K562 (cell line): ENCODE measurements around the gene AQP6. TPM values are rescaled to one million over a fixed set of nuclear protein-coding genes. Genes with fewer than 3 reads are reported as not detected.

ENCODE experiments used
- ATF1 ChIP-seq, 2 experiments: fragments of 450-650 bp in 1 of 2; IDR thresholded peaks; 2 replicates each; pipeline ENCODE4 v1.6.1; 2016; ENCODE audit warnings: missing compliant biosample characterization in 1 of 2, missing genetic modification characterization in 1 of 2
- CBFB ChIP-seq: sonication (generic); formaldehyde crosslinking; IDR thresholded peaks from 2 replicates; pipeline ENCODE4 v1.4.0; 2020; ENCODE audit warnings: mild to moderate bottlenecking, missing genetic modification reagents
- EZH2 ChIP-seq: IDR thresholded peaks from 2 replicates; pipeline ENCODE4 v1.6.1; 2012; ENCODE audit warnings: low read depth, mild to moderate bottlenecking, inconsistent platforms, low read length, borderline replicate concordance
- GATA2 ChIP-seq: sonication (generic); formaldehyde crosslinking; IDR thresholded peaks from 2 replicates; pipeline ENCODE4 v1.4.0; 2020; ENCODE audit warnings: mild to moderate bottlenecking, missing genetic modification reagents
- KAT8 ChIP-seq: fragments of 450-650 bp; IDR thresholded peaks from 2 replicates; pipeline ENCODE4 v1.6.1; 2016; ENCODE audit warnings: low read depth, mild to moderate bottlenecking
- KLF1 ChIP-seq: fragments of 450-650 bp; IDR thresholded peaks from 2 replicates; pipeline ENCODE4 v1.6.1; 2016; ENCODE audit warnings: missing genetic modification characterization, missing compliant biosample characterization
- NCOA6 ChIP-seq: fragments of 450-650 bp; IDR thresholded peaks from 2 replicates; pipeline ENCODE4 v1.6.1; 2017; ENCODE audit warnings: mild to moderate bottlenecking
- RB1 ChIP-seq: fragments of 450-650 bp; IDR thresholded peaks from 2 replicates; pipeline ENCODE4 v1.6.1; 2017; ENCODE audit warnings: low read depth, mild to moderate bottlenecking
- RBBP5 ChIP-seq: fragments of 200-600 bp; sonication (generic); IDR thresholded peaks from 2 replicates; pipeline ENCODE4 v1.6.1; 2012; ENCODE audit warnings: borderline replicate concordance, mild to moderate bottlenecking, low read length, control low read depth, inconsistent platforms; ENCODE audit not compliant: insufficient read depth, poor library complexity, severe bottlenecking
- SETDB1 ChIP-seq: IDR thresholded peaks from one replicate; pipeline ENCODE4 v1.6.1; 2012; ENCODE audit warnings: low read length, control low read depth, inconsistent platforms
- SMARCA5 ChIP-seq: fragments of 450-650 bp; IDR thresholded peaks from 2 replicates; pipeline ENCODE4 v1.6.1; 2016
- SRSF7 ChIP-seq: fragments of 200-400 bp; formaldehyde crosslinking; optimal IDR thresholded peaks from 2 replicates; pipeline ENCODE3; 2017; ENCODE audit warnings: mild to moderate bottlenecking, low read depth, low read length
- TBL1XR1 ChIP-seq, 2 experiments: IDR thresholded peaks; 2 replicates each; pipeline ENCODE4 v1.6.1; 2012; ENCODE audit warnings: improper control_type of control experiment in 2 of 2, low read length in 2 of 2, mild to moderate bottlenecking in 1 of 2
- ZNF124 ChIP-seq: sonication (generic); formaldehyde crosslinking; IDR thresholded peaks from 2 replicates; pipeline ENCODE4 v1.8.1; 2022; ENCODE audit warnings: missing genetic modification reagents
- ZNF696 ChIP-seq: fragments of 250-450 bp; sonication (Bioruptor Pico); conservative IDR thresholded peaks from 2 replicates; pipeline ENCODE4 v1.4.0; 2020; ENCODE audit warnings: mild to moderate bottlenecking, moderate library complexity
- ZNF764 ChIP-seq: fragments of 250-450 bp; sonication (Bioruptor Pico); IDR thresholded peaks from 2 replicates; pipeline ENCODE4 v1.4.0; 2020; ENCODE audit warnings: low read depth, mild to moderate bottlenecking, moderate library complexity
- polyA plus RNA-seq, 8 experiments: library from polyadenylated mRNA; depleted of rRNA in 4 of 8; stranded (reverse) in 5 of 8; unstranded in 3 of 8; fragments of >200 nt; fragmentation: Nextera tagmentation in 2 of 8; fragmentation: Illumina TruSeq in 1 of 8; extraction: Ambion mirVana in 2 of 8; extraction: Trizol in 1 of 8; gene quantifications; 2 replicates each; pipeline versions ENCODE4 v1.2.1 to v1.2.3, GENCODE V29; 2011 to 2014; ENCODE audit warnings: inconsistent platforms in 1 of 8, missing spikeins in 1 of 8
- total RNA-seq, 7 experiments: library from RNA; depleted of rRNA in 6 of 7; stranded (reverse); fragments of >200 nt in 6 of 7; fragmentation: Illumina TruSeq in 2 of 7; extraction: Trizol in 2 of 7; gene quantifications; 2 replicates each; pipeline versions ENCODE4 v1.2.1 to v1.2.3, GENCODE V29; 2011 to 2021; ENCODE audit warnings: low replicate concordance in 1 of 7
- TF ChIP-seq, protein P1 (sequence below), 2 experiments: IDR thresholded peaks; 2 replicates each; pipeline ENCODE4 v1.6.1; 2011; ENCODE audit warnings: borderline replicate concordance in 1 of 2, control low read depth in 1 of 2, low read depth in 1 of 2, low read length in 1 of 2, mild to moderate bottlenecking in 1 of 2, mixed read lengths in 1 of 2, moderate library complexity in 1 of 2; ENCODE audit not compliant: insufficient read depth in 1 of 2, insufficient read length in 1 of 2, poor library complexity in 1 of 2, severe bottlenecking in 1 of 2; ENCODE audit errors: extremely low read depth in 1 of 2
- TF ChIP-seq, protein P2 (sequence below): sonication (generic); formaldehyde crosslinking; IDR thresholded peaks from 2 replicates; pipeline ENCODE4 v1.8.1; 2023; ENCODE audit warnings: mild to moderate bottlenecking, missing genetic modification reagents
- TF ChIP-seq, protein P3 (sequence below): IDR thresholded peaks from 2 replicates; pipeline ENCODE4 v1.6.1; 2011; ENCODE audit not compliant: insufficient read length; ENCODE audit errors: extremely low read depth
- TF ChIP-seq, protein P4 (sequence below), 3 experiments: fragments of 200-800 bp in 1 of 3; fragments of 250-450 bp in 1 of 3; fragments of 450-650 bp in 1 of 3; sonication (Bioruptor Pico) in 1 of 3; sonication (Bioruptor generic) in 1 of 3; formaldehyde crosslinking in 1 of 3; IDR thresholded peaks; 2 replicates each; pipeline versions ENCODE4 v1.6.1 to v1.8.0; 2016 to 2022; ENCODE audit warnings: mild to moderate bottlenecking in 2 of 3, missing genetic modification characterization in 2 of 3, missing compliant biosample characterization in 1 of 3, moderate library complexity in 1 of 3

AQP6 gene
- total and polyA plus RNA-seq, 9 of the 15 experiments (the other 6 are each of a cell fraction or from before 2014, with no cell fraction given), result 0.05 to 0.12 TPM; not detected in 7

DNA sequence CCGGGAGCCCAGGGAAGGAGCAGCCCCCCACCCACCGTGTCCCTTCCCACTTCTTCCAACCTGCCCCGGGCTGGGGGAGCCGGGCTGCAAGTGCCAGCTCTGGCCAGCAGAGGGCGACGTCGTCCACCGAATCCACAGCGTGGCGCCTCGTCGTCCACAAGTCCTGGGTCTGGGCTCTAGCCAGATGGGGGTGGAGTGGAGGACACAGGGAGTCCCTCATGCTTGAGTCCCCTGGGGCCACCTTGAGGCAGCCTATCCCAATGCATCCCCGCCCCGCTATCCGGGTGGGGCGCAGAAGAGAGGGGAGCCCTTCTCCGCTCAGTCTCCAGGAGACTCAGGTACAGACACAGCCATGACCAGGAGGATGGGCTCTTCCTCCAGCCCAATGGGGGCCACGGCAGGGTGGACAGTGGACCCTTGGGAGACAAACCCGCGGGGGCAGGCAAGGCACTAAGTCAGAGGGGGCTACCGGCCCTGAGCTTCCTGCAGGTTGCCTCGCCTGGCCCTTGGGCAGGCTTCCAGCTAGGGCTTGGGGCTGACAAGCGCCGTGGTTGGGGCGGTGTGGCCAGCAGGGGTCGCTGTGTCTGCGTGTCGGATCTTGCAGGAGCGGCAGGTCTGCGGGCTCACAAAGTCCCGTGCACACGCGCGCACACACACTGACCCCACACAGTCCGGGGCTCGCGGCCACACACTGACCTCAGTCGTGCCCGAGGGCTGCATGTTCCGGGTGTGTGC lies 5.5 kb upstream of the AQP6 start (continued):
- no peak for TF ChIP-seq ZNF124 (CRISPR knock-in tag)
- TF ChIP-seq, protein P1, sequence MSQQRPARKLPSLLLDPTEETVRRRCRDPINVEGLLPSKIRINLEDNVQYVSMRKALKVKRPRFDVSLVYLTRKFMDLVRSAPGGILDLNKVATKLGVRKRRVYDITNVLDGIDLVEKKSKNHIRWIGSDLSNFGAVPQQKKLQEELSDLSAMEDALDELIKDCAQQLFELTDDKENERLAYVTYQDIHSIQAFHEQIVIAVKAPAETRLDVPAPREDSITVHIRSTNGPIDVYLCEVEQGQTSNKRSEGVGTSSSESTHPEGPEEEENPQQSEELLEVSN (IDR thresholded peaks at IDR 0.05; ENCODE audit: borderline replicate concordance in 1 of 2, extremely low read depth in 1 of 2, insufficient read depth in 1 of 2, insufficient read length in 1 of 2, low read depth in 1 of 2, low read length in 1 of 2, poor library complexity in 1 of 2, severe bottlenecking in 1 of 2), result peak; percentile 60 to 62
- TF ChIP-seq NCOA6, result no peak
- TF ChIP-seq RB1, result peak; percentile 67; the same call in 1 of the 2 replicates
- TF ChIP-seq KLF1, result peak; percentile 59; the same call in 1 of the 2 replicates
- TF ChIP-seq SRSF7, result no peak
- no peak for TF ChIP-seq EZH2
- TF ChIP-seq ZNF696 (CRISPR knock-in tag), result no peak
- no peak for TF ChIP-seq GATA2 (CRISPR knock-in tag)
- no peak for TF ChIP-seq SMARCA5
- TF ChIP-seq, protein P2, sequence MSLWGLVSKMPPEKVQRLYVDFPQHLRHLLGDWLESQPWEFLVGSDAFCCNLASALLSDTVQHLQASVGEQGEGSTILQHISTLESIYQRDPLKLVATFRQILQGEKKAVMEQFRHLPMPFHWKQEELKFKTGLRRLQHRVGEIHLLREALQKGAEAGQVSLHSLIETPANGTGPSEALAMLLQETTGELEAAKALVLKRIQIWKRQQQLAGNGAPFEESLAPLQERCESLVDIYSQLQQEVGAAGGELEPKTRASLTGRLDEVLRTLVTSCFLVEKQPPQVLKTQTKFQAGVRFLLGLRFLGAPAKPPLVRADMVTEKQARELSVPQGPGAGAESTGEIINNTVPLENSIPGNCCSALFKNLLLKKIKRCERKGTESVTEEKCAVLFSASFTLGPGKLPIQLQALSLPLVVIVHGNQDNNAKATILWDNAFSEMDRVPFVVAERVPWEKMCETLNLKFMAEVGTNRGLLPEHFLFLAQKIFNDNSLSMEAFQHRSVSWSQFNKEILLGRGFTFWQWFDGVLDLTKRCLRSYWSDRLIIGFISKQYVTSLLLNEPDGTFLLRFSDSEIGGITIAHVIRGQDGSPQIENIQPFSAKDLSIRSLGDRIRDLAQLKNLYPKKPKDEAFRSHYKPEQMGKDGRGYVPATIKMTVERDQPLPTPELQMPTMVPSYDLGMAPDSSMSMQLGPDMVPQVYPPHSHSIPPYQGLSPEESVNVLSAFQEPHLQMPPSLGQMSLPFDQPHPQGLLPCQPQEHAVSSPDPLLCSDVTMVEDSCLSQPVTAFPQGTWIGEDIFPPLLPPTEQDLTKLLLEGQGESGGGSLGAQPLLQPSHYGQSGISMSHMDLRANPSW (CRISPR knock-in tag), result no peak
- peak; percentile 89 for TF ChIP-seq ZNF764 (CRISPR knock-in tag)
- peak; percentile 83 for TF ChIP-seq CBFB (CRISPR knock-in tag)
- TF ChIP-seq, protein P3, sequence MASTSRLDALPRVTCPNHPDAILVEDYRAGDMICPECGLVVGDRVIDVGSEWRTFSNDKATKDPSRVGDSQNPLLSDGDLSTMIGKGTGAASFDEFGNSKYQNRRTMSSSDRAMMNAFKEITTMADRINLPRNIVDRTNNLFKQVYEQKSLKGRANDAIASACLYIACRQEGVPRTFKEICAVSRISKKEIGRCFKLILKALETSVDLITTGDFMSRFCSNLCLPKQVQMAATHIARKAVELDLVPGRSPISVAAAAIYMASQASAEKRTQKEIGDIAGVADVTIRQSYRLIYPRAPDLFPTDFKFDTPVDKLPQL, result no peak
- no peak for TF ChIP-seq ATF1 (CRISPR knock-in tag; IDR thresholded peaks at IDR 0.05)
- TF ChIP-seq ATF1 (tag; IDR thresholded peaks at IDR 0.05), result peak; percentile 65
- TF ChIP-seq RBBP5, result no peak
- TF ChIP-seq, protein P4, sequence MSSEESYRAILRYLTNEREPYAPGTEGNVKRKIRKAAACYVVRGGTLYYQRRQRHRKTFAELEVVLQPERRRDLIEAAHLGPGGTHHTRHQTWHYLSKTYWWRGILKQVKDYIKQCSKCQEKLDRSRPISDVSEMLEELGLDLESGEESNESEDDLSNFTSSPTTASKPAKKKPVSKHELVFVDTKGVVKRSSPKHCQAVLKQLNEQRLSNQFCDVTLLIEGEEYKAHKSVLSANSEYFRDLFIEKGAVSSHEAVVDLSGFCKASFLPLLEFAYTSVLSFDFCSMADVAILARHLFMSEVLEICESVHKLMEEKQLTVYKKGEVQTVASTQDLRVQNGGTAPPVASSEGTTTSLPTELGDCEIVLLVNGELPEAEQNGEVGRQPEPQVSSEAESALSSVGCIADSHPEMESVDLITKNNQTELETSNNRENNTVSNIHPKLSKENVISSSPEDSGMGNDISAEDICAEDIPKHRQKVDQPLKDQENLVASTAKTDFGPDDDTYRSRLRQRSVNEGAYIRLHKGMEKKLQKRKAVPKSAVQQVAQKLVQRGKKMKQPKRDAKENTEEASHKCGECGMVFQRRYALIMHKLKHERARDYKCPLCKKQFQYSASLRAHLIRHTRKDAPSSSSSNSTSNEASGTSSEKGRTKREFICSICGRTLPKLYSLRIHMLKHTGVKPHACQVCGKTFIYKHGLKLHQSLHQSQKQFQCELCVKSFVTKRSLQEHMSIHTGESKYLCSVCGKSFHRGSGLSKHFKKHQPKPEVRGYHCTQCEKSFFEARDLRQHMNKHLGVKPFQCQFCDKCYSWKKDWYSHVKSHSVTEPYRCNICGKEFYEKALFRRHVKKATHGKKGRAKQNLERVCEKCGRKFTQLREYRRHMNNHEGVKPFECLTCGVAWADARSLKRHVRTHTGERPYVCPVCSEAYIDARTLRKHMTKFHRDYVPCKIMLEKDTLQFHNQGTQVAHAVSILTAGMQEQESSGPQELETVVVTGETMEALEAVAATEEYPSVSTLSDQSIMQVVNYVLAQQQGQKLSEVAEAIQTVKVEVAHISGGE (CRISPR knock-in tag; IDR thresholded peaks at IDR 0.05), result no peak
- no peak for TF ChIP-seq SETDB1
- TF ChIP-seq KAT8, result no peak
- no peak for TF ChIP-seq TBL1XR1 (IDR thresholded peaks at IDR 0.05; ENCODE audit: low read length in 2 of 2)
